ENCODE data around the gene SBF1. TPM values are rescaled to one million over a fixed set of nuclear protein-coding genes. Genes with fewer than 3 reads are reported as not detected.

SBF1 gene
- polyA plus RNA-seq, 1 donor from 2014 or later, result 58.9 TPM

- Histone ChIP-seq H3K79me2 (replicated peaks; ENCODE audit: insufficient read depth, low read length) (no peaks in the 10 kb centered on the region), H2AFZ (ENCODE audit: low read depth, low read length) (no peak overlapping the region), H3K4me2 (ENCODE audit: low read length) (no peak overlapping the region), H3K9ac (ENCODE audit: low read length) (no peak overlapping the region), H3K36me3 (ENCODE audit: insufficient read depth, low read length) (no peaks in the 10 kb centered on the region), H3K27ac (ENCODE audit: low read length) (no peak overlapping the region), H3K4me3 (ENCODE audit: low read length) (no peak overlapping the region), H4K20me1 (ENCODE audit: insufficient read depth) (no peaks in the 10 kb centered on the region), H3K9me2 (ENCODE audit: insufficient read depth, low read length) (no peaks in the 10 kb centered on the region), H3F3A (ENCODE audit: insufficient read depth, low read length, poor library complexity, severe bottlenecking) (no peaks in the 10 kb centered on the region), H3K27me3 (ENCODE audit: insufficient read depth, low read depth, low read length) (peaks cover 23% of the 10 kb centered on the region), H3K9me3 (ENCODE audit: low read length) (no peaks in the 10 kb centered on the region)
- TF ChIP-seq EP300 (conservative IDR thresholded peaks at IDR 0.05; ENCODE audit: poor library complexity, severe bottlenecking) (no peak), REST (IDR thresholded peaks at IDR 0.05; ENCODE audit: borderline replicate concordance) (no peak), TAF1 (IDR thresholded peaks at IDR 0.05; ENCODE audit: low read depth) (no peak), CTCF (IDR thresholded peaks at IDR 0.05; ENCODE audit: poor library complexity, severe bottlenecking) (no peak), POLR2AphosphoS5 (IDR thresholded peaks at IDR 0.05) (no peak), SMC3 (conservative IDR thresholded peaks at IDR 0.05; ENCODE audit: poor library complexity) (no peak), EZH2 (IDR thresholded peaks at IDR 0.05; ENCODE audit: borderline replicate concordance, insufficient read depth, low read length, poor library complexity, severe bottlenecking) (no peak), RAD21 (conservative IDR thresholded peaks at IDR 0.05) (no peak), MXI1 (conservative IDR thresholded peaks at IDR 0.05; ENCODE audit: poor library complexity, severe bottlenecking) (no peak)
Observed at GRCh38 chr22:50485221-50486131, 10.6 kb upstream of the SBF1 start.

GRCh38 chr22:50483977-50484853 is 9.4 kb upstream of the SBF1 start:
- Histone ChIP-seq H3K27ac (ENCODE audit: low read length) (no peak overlapping the region), H3K4me2 (ENCODE audit: low read length) (no peak overlapping the region), H3K36me3 (ENCODE audit: insufficient read depth, low read length) (no peaks in the 10 kb centered on the region), H3K9me3 (ENCODE audit: low read length) (no peaks in the 10 kb centered on the region), H3K79me2 (replicated peaks; ENCODE audit: insufficient read depth, low read length) (no peaks in the 10 kb centered on the region), H2AFZ (ENCODE audit: low read depth, low read length) (no peak overlapping the region), H3K9me2 (ENCODE audit: insufficient read depth, low read length) (no peaks in the 10 kb centered on the region), H3K27me3 (ENCODE audit: insufficient read depth, low read depth, low read length) (peaks cover 32% of the 10 kb centered on the region), H3F3A (ENCODE audit: insufficient read depth, low read length, poor library complexity, severe bottlenecking) (no peaks in the 10 kb centered on the region), H3K9ac (ENCODE audit: low read length) (no peak overlapping the region), H4K20me1 (ENCODE audit: insufficient read depth) (no peaks in the 10 kb centered on the region), H3K4me3 (ENCODE audit: low read length) (no peak overlapping the region)
- TF ChIP-seq REST (IDR thresholded peaks at IDR 0.05; ENCODE audit: borderline replicate concordance) (no peak), CTCF (IDR thresholded peaks at IDR 0.05; ENCODE audit: poor library complexity, severe bottlenecking) (no peak), RAD21 (conservative IDR thresholded peaks at IDR 0.05) (no peak), EP300 (conservative IDR thresholded peaks at IDR 0.05; ENCODE audit: poor library complexity, severe bottlenecking) (no peak), POLR2AphosphoS5 (IDR thresholded peaks at IDR 0.05) (no peak), SMC3 (conservative IDR thresholded peaks at IDR 0.05; ENCODE audit: poor library complexity) (no peak), EZH2 (IDR thresholded peaks at IDR 0.05; ENCODE audit: borderline replicate concordance, insufficient read depth, low read length, poor library complexity, severe bottlenecking) (no peak), TAF1 (IDR thresholded peaks at IDR 0.05; ENCODE audit: low read depth) (no peak), MXI1 (conservative IDR thresholded peaks at IDR 0.05; ENCODE audit: poor library complexity, severe bottlenecking) (no peak)
